GM23338 (cell line): Measurements from ENCODE around the gene PHC2. TPM values are rescaled to one million over a fixed set of nuclear protein-coding genes. Genes with fewer than 3 reads are reported as not detected.

Experiments used
- ATAC-seq: fragments of 200-7000 bp; cut with Tn5 transposase; 3 replicates; pipeline ENCODE4 v1.9.1; 2020
- DNase-seq: peaks from one replicate; pipeline ENCODE4 v3.0.0-alpha.2; 2015; ENCODE audit warnings: low spot score
- H2AFZ ChIP-seq: fragments of 200-600 bp; sonication (generic); 2 replicates; pipeline ENCODE4 v1.8.0; 2016; ENCODE audit warnings: antibody characterized with exemption, mild to moderate bottlenecking, moderate library complexity
- H3F3A ChIP-seq: fragments of 200-600 bp; sonication (generic); replicated peaks from 2 replicates; pipeline ENCODE4 v1.8.0; 2017; ENCODE audit warnings: antibody characterized with exemption, mixed run types, low read depth
- H3K27ac ChIP-seq: fragments of 200-600 bp; sonication (generic); 2 replicates; pipeline ENCODE4 v1.6.1; 2016; ENCODE audit warnings: low read depth
- H3K27me3 ChIP-seq: fragments of 200-600 bp; sonication (generic); 2 replicates; pipeline ENCODE4 v1.8.0; 2016; ENCODE audit warnings: mild to moderate bottlenecking, mixed run types, moderate library complexity; ENCODE audit not compliant: insufficient read depth
- H3K36me3 ChIP-seq: fragments of 200-600 bp; sonication (generic); 2 replicates; pipeline ENCODE4 v1.8.0; 2016; ENCODE audit warnings: mild to moderate bottlenecking; ENCODE audit not compliant: insufficient read depth
- H3K4me1 ChIP-seq: fragments of 200-600 bp; sonication (generic); 2 replicates; pipeline ENCODE4 v1.8.0; 2016; ENCODE audit warnings: mild to moderate bottlenecking, moderate library complexity; ENCODE audit not compliant: insufficient read depth
- H3K4me2 ChIP-seq: fragments of 200-600 bp; sonication (generic); 2 replicates; pipeline ENCODE4 v1.7.1; 2017; ENCODE audit warnings: mixed run types
- H3K4me3 ChIP-seq: fragments of 200-600 bp; sonication (generic); 2 replicates; pipeline ENCODE4 v1.6.1; 2016; ENCODE audit warnings: mixed run types
- H3K79me2 ChIP-seq: fragments of 200-600 bp; sonication (generic); replicated peaks from 2 replicates; pipeline ENCODE4 v1.8.0; 2017; ENCODE audit warnings: mild to moderate bottlenecking; ENCODE audit not compliant: insufficient read depth
- H3K9me2 ChIP-seq: fragments of 200-600 bp; sonication (generic); 2 replicates; pipeline ENCODE4 v1.8.0; 2017; ENCODE audit not compliant: insufficient read depth
- H4K20me1 ChIP-seq: fragments of 200-600 bp; sonication (generic); replicated peaks from 2 replicates; pipeline ENCODE4 v1.8.0; 2017; ENCODE audit warnings: mild to moderate bottlenecking; ENCODE audit not compliant: insufficient read depth
- H3K27ac Mint-ChIP-seq: 2 replicates; pipeline ENCODE4 v1.8.0; 2020; ENCODE audit warnings: inconsistent platforms, mild to moderate bottlenecking, moderate library complexity, mixed read lengths
- H3K27me3 Mint-ChIP-seq: 3 replicates; pipeline ENCODE4 v1.8.0; 2022; ENCODE audit warnings: low read depth, mild to moderate bottlenecking, moderate library complexity, mixed read lengths, inconsistent platforms; ENCODE audit not compliant: insufficient read depth, poor library complexity
- H3K36me3 Mint-ChIP-seq: 3 replicates; pipeline ENCODE4 v1.8.0; 2021; ENCODE audit warnings: low read depth, mild to moderate bottlenecking, inconsistent platforms, moderate library complexity, mixed read lengths
- H3K4me1 Mint-ChIP-seq: 3 replicates; pipeline ENCODE4 v1.8.0; 2020; ENCODE audit warnings: mild to moderate bottlenecking, inconsistent platforms, mixed read lengths
- H3K4me3 Mint-ChIP-seq: 3 replicates; pipeline ENCODE4 v1.8.0; 2021; ENCODE audit warnings: moderate library complexity, mild to moderate bottlenecking, inconsistent platforms, mixed read lengths
- H3K9me3 Mint-ChIP-seq: 3 replicates; pipeline ENCODE4 v1.8.0; 2020; ENCODE audit warnings: moderate library complexity, mild to moderate bottlenecking, inconsistent platforms, mixed read lengths
- CREB1 ChIP-seq: fragments of 250-450 bp; sonication (Bioruptor Pico); IDR thresholded peaks from 2 replicates; pipeline ENCODE4 v1.5.0; 2020; ENCODE audit warnings: low read depth, mild to moderate bottlenecking, moderate library complexity
- CTCF ChIP-seq, 2 experiments: fragments of 200-600 bp in 1 of 2; sonication (generic) in 1 of 2; conservative IDR thresholded peaks; 2 replicates each; pipeline versions ENCODE4 v1.5.1 to v1.6.1; 2016 to 2017; ENCODE audit warnings: antibody characterized with exemption in 2 of 2, low read depth in 2 of 2, mild to moderate bottlenecking in 2 of 2, moderate library complexity in 1 of 2
- ETS1 ChIP-seq: IDR thresholded peaks from 2 replicates; pipeline ENCODE4 v1.6.1; 2016; ENCODE audit warnings: antibody characterized with exemption
- EZH2 ChIP-seq: fragments of 200-600 bp; sonication (generic); IDR thresholded peaks from one replicate; pipeline ENCODE4 v1.8.0; 2017; ENCODE audit warnings: antibody characterized with exemption, mild to moderate bottlenecking, low read depth; ENCODE audit not compliant: unreplicated experiment
- EZH2phosphoT487 ChIP-seq: fragments of 200-600 bp; sonication (generic); IDR thresholded peaks from one replicate; pipeline ENCODE4 v1.8.1; 2018; ENCODE audit warnings: antibody characterized with exemption; ENCODE audit not compliant: unreplicated experiment
- JUNB ChIP-seq: IDR thresholded peaks from one replicate; pipeline ENCODE4 v1.6.1; 2016; ENCODE audit warnings: antibody characterized with exemption; ENCODE audit not compliant: unreplicated experiment
- NANOG ChIP-seq: IDR thresholded peaks from 2 replicates; pipeline ENCODE4 v1.6.1; 2016; ENCODE audit warnings: antibody characterized with exemption, borderline replicate concordance
- POLR2AphosphoS5 ChIP-seq: IDR thresholded peaks from 2 replicates; pipeline ENCODE4 v1.6.1; 2016; ENCODE audit warnings: antibody characterized with exemption, low read depth
- REST ChIP-seq: IDR thresholded peaks from one replicate; pipeline ENCODE4 v1.6.1; 2018; ENCODE audit warnings: antibody characterized with exemption; ENCODE audit not compliant: unreplicated experiment
- STAT1 ChIP-seq: IDR thresholded peaks from one replicate; pipeline ENCODE4 v1.6.1; 2016; ENCODE audit warnings: antibody characterized with exemption; ENCODE audit not compliant: unreplicated experiment
- ZNF114 ChIP-seq: fragments of 250-450 bp; sonication (Bioruptor Pico); IDR thresholded peaks from 2 replicates; pipeline ENCODE4 v1.5.0; 2020; ENCODE audit warnings: mild to moderate bottlenecking, moderate library complexity
- ZNF331 ChIP-seq: fragments of 250-450 bp; sonication (Bioruptor Pico); IDR thresholded peaks from 2 replicates; pipeline ENCODE4 v1.5.0; 2020; ENCODE audit warnings: low read depth, mild to moderate bottlenecking, moderate library complexity
- ZNF462 ChIP-seq: fragments of 250-450 bp; sonication (Bioruptor Pico); IDR thresholded peaks from 2 replicates; pipeline ENCODE4 v1.5.0; 2020; ENCODE audit warnings: mild to moderate bottlenecking, moderate library complexity
- polyA plus RNA-seq: library from polyadenylated mRNA; unstranded; fragments of >200 nt; fragmentation: Nextera tagmentation; extraction: Ambion mirVana; gene quantifications from 2 replicates; pipeline ENCODE4 v1.2.1, GENCODE V29; 2016
- total RNA-seq: library from RNA; depleted of rRNA; stranded (reverse); fragments of >200 nt; shearing (Covaris generic); gene quantifications from 2 replicates; pipeline ENCODE4 v1.2.3, GENCODE V29; 2014

The PHC2 gene
- total and polyA plus RNA-seq, 2 experiments from 2014 or later, result 1.7 to 7.3 TPM

GRCh38 chr1:33468011-33468410 lies 37.1 kb upstream of the PHC2 start:
- Mint-ChIP-seq H3K27me3 (peaks cover 13% of the 10 kb centered on the region), H3K27ac (no peak overlapping the region), H3K4me1 (peaks cover 18% of the 10 kb centered on the region), H3K4me3 (no peak overlapping the region), H3K9me3 (no peaks in the 10 kb centered on the region), H3K36me3 (no peaks in the 10 kb centered on the region; the same call in 2 of the 3 replicates)
- no peak overlapping the region for H3K27ac ChIP-seq
- H3K79me2 ChIP-seq, result no peaks in the 10 kb centered on the region
- H3K4me3 ChIP-seq, result no peak overlapping the region
- no peaks in the 10 kb centered on the region for H3K36me3 ChIP-seq
- TF ChIP-seq CREB1 (CRISPR knock-in tag) (no peak), ZNF462 (CRISPR knock-in tag) (no peak), CTCF (conservative IDR thresholded peaks at IDR 0.05; ENCODE audit: low read depth in 2 of 2) (no peak), ZNF114 (CRISPR knock-in tag) (no peak), EZH2phosphoT487 (no peak), NANOG (no peak), STAT1 (no peak), REST (no peak), POLR2AphosphoS5 (no peak), JUNB (no peak), ETS1 (no peak), ZNF331 (no peak), EZH2 (no peak)
- H2AFZ ChIP-seq, result no peak overlapping the region
- H3K27me3 ChIP-seq, result 0 out of 2 replicates have a peak, but pooled peaks cover 3% of the 10 kb centered on the region
- DNase-seq (no peak), ATAC-seq (no peak)
- H3K4me2 ChIP-seq, result no peak overlapping the region
- H4K20me1 ChIP-seq, result no peaks in the 10 kb centered on the region
- peaks cover 7% of the 10 kb centered on the region; the same call in 1 of the 2 replicates for H3K4me1 ChIP-seq
- no peaks in the 10 kb centered on the region for H3K9me2 ChIP-seq
- no peaks in the 10 kb centered on the region for H3F3A ChIP-seq
